ENCODE results near the gene FOXO1. TPM values are rescaled to one million over a fixed set of nuclear protein-coding genes. Genes with fewer than 3 reads are reported as not detected.
A peak's percentile ranks its signal among the peaks of the same experiment; 100 is the strongest.

Gene FOXO1
- total RNA-seq, 1 donor from 2014 or later = 13.2 TPM

DNA sequence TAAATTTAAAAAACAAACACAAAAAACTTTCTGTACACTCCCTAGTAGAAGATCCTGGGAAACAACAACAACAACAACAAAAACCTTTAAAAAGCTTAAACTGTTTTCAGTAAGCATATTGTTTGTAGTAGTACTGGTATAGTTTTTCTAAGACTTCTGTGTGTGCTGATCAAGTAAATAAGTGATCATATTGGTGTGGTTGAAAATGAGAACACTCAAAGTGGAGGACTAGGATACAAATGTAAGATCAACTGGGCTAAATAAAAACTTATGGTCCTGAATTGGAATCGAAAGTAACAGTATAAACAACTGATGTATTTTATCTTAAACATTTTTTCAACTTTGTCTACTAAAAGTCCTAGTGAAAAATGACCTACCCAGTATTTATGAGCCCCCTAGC, 135.5 kb downstream of the FOXO1 start:
- TF ChIP-seq, protein P1, sequence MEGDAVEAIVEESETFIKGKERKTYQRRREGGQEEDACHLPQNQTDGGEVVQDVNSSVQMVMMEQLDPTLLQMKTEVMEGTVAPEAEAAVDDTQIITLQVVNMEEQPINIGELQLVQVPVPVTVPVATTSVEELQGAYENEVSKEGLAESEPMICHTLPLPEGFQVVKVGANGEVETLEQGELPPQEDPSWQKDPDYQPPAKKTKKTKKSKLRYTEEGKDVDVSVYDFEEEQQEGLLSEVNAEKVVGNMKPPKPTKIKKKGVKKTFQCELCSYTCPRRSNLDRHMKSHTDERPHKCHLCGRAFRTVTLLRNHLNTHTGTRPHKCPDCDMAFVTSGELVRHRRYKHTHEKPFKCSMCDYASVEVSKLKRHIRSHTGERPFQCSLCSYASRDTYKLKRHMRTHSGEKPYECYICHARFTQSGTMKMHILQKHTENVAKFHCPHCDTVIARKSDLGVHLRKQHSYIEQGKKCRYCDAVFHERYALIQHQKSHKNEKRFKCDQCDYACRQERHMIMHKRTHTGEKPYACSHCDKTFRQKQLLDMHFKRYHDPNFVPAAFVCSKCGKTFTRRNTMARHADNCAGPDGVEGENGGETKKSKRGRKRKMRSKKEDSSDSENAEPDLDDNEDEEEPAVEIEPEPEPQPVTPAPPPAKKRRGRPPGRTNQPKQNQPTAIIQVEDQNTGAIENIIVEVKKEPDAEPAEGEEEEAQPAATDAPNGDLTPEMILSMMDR (IDR thresholded peaks at IDR 0.05; ENCODE audit: borderline replicate concordance) = no peak
- Histone ChIP-seq H3K36me3 (peaks cover 6% of the 10 kb centered on the region), H3K27me3 (ENCODE audit: low read depth) (no peaks in the 10 kb centered on the region), H3K4me3 (no peak overlapping the region), H3K27ac (replicated peaks) (no peak overlapping the region), H3K9me3 (replicated peaks) (peaks cover 28% of the 10 kb centered on the region), H3K4me1 (no peaks in the 10 kb centered on the region)
- no peak for DNase-seq
- intact Hi-C loops (cut with micrococcal nuclease) = no loop called here

DNA sequence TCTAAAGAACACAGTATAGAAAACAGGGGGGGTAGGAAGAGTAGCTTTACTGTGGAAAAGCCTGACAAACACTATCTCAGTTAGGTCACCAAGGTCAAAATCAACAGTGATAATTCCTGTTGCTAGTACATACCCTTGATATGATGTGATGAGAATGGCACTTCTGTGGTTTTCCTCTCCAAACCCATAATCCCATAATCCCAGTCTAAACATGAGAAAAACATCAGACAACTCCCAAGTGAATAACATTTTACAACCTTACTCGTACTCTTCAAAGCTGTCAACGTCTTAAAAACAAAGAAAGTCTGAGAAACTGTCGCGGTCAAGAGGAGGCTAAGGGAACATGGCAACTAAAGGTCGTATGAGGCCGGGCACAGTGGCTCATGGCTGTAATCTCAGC, 137.6 kb downstream of the FOXO1 start:
- DNase-seq = no peak
- H3K4me3 ChIP-seq = no peak overlapping the region
- no peaks in the 10 kb centered on the region for H3K4me1 ChIP-seq
- no peak overlapping the region for H3K27ac ChIP-seq (replicated peaks)
- TF ChIP-seq, protein P1 (IDR thresholded peaks at IDR 0.05; ENCODE audit: borderline replicate concordance) = no peak
- intact Hi-C loops (cut with micrococcal nuclease) = no loop called here
- peaks cover 6% of the 10 kb centered on the region for H3K36me3 ChIP-seq
- no peaks in the 10 kb centered on the region for H3K27me3 ChIP-seq (ENCODE audit: low read depth)
- H3K9me3 ChIP-seq (replicated peaks) = peaks cover 28% of the 10 kb centered on the region

DNA sequence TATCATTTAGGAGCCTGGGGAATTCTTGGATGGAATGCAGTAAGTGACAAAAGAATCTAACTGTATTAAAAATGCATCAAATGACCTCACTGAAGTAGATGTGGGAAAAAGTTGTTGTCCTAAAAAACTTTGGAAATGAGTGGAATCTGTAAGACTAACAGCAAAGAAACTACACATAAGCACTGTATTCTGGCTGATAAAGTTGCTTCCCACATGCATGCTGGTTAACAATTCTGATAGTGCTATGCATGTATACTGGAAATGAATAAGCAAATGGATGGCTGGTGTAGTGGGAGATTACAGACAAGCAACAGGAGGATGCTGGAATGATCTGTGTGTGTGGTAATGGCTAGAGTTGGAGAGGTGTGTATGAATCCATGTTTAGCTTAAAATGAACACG, 138.5 kb downstream of the FOXO1 start:
- Histone ChIP-seq H3K4me3 (no peak overlapping the region), H3K4me1 (no peaks in the 10 kb centered on the region), H3K9me3 (replicated peaks) (peaks cover 28% of the 10 kb centered on the region), H3K27ac (replicated peaks) (no peak overlapping the region), H3K27me3 (ENCODE audit: low read depth) (no peaks in the 10 kb centered on the region), H3K36me3 (peaks cover 6% of the 10 kb centered on the region)
- intact Hi-C loops (cut with micrococcal nuclease) = no loop called here
- DNase-seq = no peak
- TF ChIP-seq, protein P1 (IDR thresholded peaks at IDR 0.05; ENCODE audit: borderline replicate concordance) = no peak

DNA sequence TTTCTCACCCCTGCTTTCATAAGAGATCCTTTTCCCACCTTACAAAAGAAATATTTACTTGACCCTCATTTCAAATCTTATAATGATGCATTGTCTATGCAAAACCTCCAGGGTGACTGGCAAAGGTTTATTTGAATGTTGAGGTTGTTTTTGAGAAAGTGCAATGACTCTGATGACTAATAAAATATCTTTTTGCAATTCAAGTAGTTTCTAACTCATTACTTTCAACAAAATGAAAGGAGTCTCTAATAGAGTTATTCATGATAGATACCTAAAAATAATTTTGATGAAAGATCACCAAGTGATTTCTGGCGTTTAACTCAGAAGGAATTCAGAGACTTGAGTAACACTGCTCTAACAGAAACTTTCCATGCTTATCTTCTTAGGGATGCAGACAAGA, 144.2 kb downstream of the FOXO1 start:
- TF ChIP-seq, protein P1 (IDR thresholded peaks at IDR 0.05; ENCODE audit: borderline replicate concordance) = no peak
- no peak for DNase-seq
- Histone ChIP-seq H3K4me3 (no peak overlapping the region), H3K4me1 (peaks cover 6% of the 10 kb centered on the region), H3K27me3 (ENCODE audit: low read depth) (no peaks in the 10 kb centered on the region), H3K9me3 (replicated peaks) (peaks cover 9% of the 10 kb centered on the region), H3K27ac (replicated peaks) (no peak overlapping the region), H3K36me3 (no peaks in the 10 kb centered on the region)
- intact Hi-C loops (cut with micrococcal nuclease) = no loop called here

DNA sequence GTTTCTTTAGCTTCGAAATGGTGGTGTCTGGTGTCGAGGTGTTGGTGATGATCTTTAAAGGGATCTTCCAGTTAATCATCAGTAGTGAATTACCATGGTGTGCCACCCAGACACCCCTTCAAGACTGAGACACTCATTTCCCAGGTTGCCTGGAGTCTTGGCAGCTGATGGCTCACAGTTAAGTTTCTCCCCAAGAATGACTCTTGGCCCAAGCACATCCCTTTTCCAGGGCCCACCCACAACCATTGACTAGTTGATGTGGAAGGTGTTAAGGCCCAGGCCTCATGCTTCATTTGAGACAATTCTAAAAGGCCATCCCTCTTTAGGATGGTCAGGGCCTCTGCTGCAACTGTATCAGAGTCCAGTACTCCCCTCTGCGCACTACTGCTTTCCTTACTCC, 145.5 kb downstream of the FOXO1 start:
- H3K4me1 ChIP-seq = peaks cover 6% of the 10 kb centered on the region
- intact Hi-C loops (cut with micrococcal nuclease) = no loop called here
- H3K4me3 ChIP-seq = no peak overlapping the region
- H3K9me3 ChIP-seq (replicated peaks) = no peaks in the 10 kb centered on the region
- no peaks in the 10 kb centered on the region for H3K27me3 ChIP-seq (ENCODE audit: low read depth)
- H3K27ac ChIP-seq (replicated peaks) = no peak overlapping the region
- H3K36me3 ChIP-seq = no peaks in the 10 kb centered on the region
- TF ChIP-seq, protein P1 (IDR thresholded peaks at IDR 0.05; ENCODE audit: borderline replicate concordance) = no peak
- DNase-seq = no peak

DNA sequence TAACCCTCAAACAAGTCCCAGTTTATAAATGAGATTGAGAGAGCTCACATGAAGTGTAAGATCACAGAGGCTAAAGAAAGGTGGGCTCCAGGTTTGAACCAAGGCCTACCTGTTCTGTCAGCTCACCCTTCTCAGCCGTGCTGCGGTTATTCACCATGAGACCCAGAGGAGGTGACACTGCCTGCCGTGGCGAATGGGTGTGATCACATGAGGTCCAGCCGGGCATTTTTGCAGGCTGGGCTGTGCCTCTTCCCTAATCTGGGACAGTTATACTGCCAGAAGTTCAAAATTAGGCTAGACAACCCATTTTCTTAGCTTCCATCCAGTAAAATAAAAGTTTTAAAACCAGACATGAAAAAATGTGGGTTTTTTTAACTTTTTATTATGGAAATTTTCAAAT, 146.8 kb downstream of the FOXO1 start:
- no peak overlapping the region for H3K4me3 ChIP-seq
- H3K36me3 ChIP-seq = no peaks in the 10 kb centered on the region
- intact Hi-C loops (cut with micrococcal nuclease) = no loop called here
- TF ChIP-seq, protein P1 (IDR thresholded peaks at IDR 0.05; ENCODE audit: borderline replicate concordance) = no peak
- H3K4me1 ChIP-seq = peaks cover 6% of the 10 kb centered on the region
- no peak overlapping the region for H3K27ac ChIP-seq (replicated peaks)
- no peaks in the 10 kb centered on the region for H3K9me3 ChIP-seq (replicated peaks)
- peak; percentile 40 for DNase-seq
- no peaks in the 10 kb centered on the region for H3K27me3 ChIP-seq (ENCODE audit: low read depth)
